SK-N-SH (cell line): ENCODE data around the gene MOCOS. TPM values are rescaled to one million over a fixed set of nuclear protein-coding genes. Genes with fewer than 3 reads are reported as not detected.

Experiments used
- CTCF ChIA-PET: fragments of 300-600, 350-600 bp; formaldehyde crosslinking; extraction: SDS; loops from one replicate; lab custom pipeline; 2021; lab: Yijun Ruan, JAX
- POLR2A ChIA-PET: fragments of 350-600 bp; sonication (Branson Sonifier 250); formaldehyde crosslinking; extraction: SDS; loops from one replicate; lab custom pipeline; 2020; ENCODE audit warnings: antibody characterized with exemption, inconsistent platforms; lab: Yijun Ruan, JAX
- DNase-seq: peaks from one replicate; pipeline ENCODE4 v3.0.0; 2012
- H2AFZ ChIP-seq: fragments of 200-600 bp; sonication (generic); 2 replicates; pipeline ENCODE4 v1.8.1; 2016; ENCODE audit warnings: antibody characterized with exemption, mild to moderate bottlenecking, low read depth
- H3F3A ChIP-seq: fragments of 200-600 bp; sonication (generic); replicated peaks from 2 replicates; pipeline ENCODE3; 2016; ENCODE audit warnings: antibody characterized with exemption, mild to moderate bottlenecking; ENCODE audit not compliant: insufficient read depth
- H3K27ac ChIP-seq, 2 experiments: fragments of 200-500 bp in 1 of 2; fragments of 200-600 bp in 1 of 2; sonication (Bioruptor generic) in 1 of 2; sonication (generic), shearing (Covaris generic) in 1 of 2; 2 replicates each; pipeline versions ENCODE4 v1.5.1 to v1.6.1; 2014 to 2016; ENCODE audit warnings: low read depth in 2 of 2, inconsistent platforms in 1 of 2, low read length in 1 of 2, mild to moderate bottlenecking in 1 of 2, mixed read lengths in 1 of 2
- H3K27me3 ChIP-seq: fragments of 200-600 bp; sonication (generic), shearing (Covaris generic); 2 replicates; pipeline ENCODE4 v1.6.1; 2016; ENCODE audit warnings: mixed run types; ENCODE audit not compliant: insufficient read depth
- H3K36me3 ChIP-seq, 2 experiments: fragments of 200-500 bp in 1 of 2; fragments of 200-600 bp in 1 of 2; sonication (Bioruptor generic) in 1 of 2; sonication (generic) in 1 of 2; replicated peaks in 1 of 2; 2 replicates each; pipeline versions ENCODE3 to v1.5.1; 2014 to 2016; ENCODE audit warnings: low read length in 1 of 2, mild to moderate bottlenecking in 1 of 2; ENCODE audit not compliant: insufficient read depth in 2 of 2, control insufficient read depth in 1 of 2
- H3K4me1 ChIP-seq, 2 experiments: fragments of 200-500 bp in 1 of 2; fragments of 200-600 bp in 1 of 2; sonication (Bioruptor generic) in 1 of 2; sonication (generic), shearing (Covaris generic) in 1 of 2; 2 replicates each; pipeline versions ENCODE4 v1.5.1 to v1.6.1; 2014 to 2016; ENCODE audit warnings: low read depth in 1 of 2, low read length in 1 of 2, mixed run types in 1 of 2; ENCODE audit not compliant: insufficient read depth in 2 of 2, control insufficient read depth in 1 of 2
- H3K4me2 ChIP-seq: fragments of 200-600 bp; sonication (generic), shearing (Covaris generic); 2 replicates; pipeline ENCODE4 v1.6.1; 2017; ENCODE audit warnings: mixed run types
- H3K4me3 ChIP-seq, 2 experiments: fragments of 200-500 bp in 1 of 2; fragments of 200-600 bp in 1 of 2; sonication (Bioruptor generic) in 1 of 2; sonication (generic), shearing (Covaris generic) in 1 of 2; 2 replicates each; pipeline versions ENCODE4 v1.5.1 to v1.8.1; 2014 to 2016; ENCODE audit warnings: low read depth in 2 of 2, inconsistent platforms in 1 of 2, low read length in 1 of 2, mild to moderate bottlenecking in 1 of 2, mixed read lengths in 1 of 2, moderate library complexity in 1 of 2
- H3K79me2 ChIP-seq: fragments of 200-600 bp; sonication (generic); 2 replicates; pipeline ENCODE4 v1.8.1; 2017; ENCODE audit warnings: mild to moderate bottlenecking; ENCODE audit not compliant: insufficient read depth
- H3K9ac ChIP-seq: fragments of 200-600 bp; sonication (generic); 2 replicates; pipeline ENCODE4 v1.6.1; 2017; ENCODE audit warnings: mixed run types
- H3K9me2 ChIP-seq: fragments of 200-600 bp; sonication (generic); 2 replicates; pipeline ENCODE4 v1.6.1; 2017; ENCODE audit warnings: mixed run types
- H3K9me3 ChIP-seq: fragments of 200-600 bp; sonication (generic); 2 replicates; pipeline ENCODE4 v1.6.1; 2017; ENCODE audit warnings: mixed run types, mild to moderate bottlenecking, moderate library complexity
- H4K20me1 ChIP-seq: fragments of 200-600 bp; sonication (generic); 2 replicates; pipeline ENCODE4 v1.6.1; 2017; ENCODE audit warnings: mild to moderate bottlenecking, mixed run types; ENCODE audit not compliant: insufficient read depth
- EP300 ChIP-seq, 2 experiments: IDR thresholded peaks; 2 replicates each; pipeline versions ENCODE4 v1.4.0 to v1.6.1; 2012; ENCODE audit warnings: borderline replicate concordance in 1 of 2, low read depth in 1 of 2, low read length in 1 of 2
- EZH2phosphoT487 ChIP-seq: fragments of 200-600 bp; sonication (generic); IDR thresholded peaks from 2 replicates; pipeline ENCODE4 v1.6.1; 2017; ENCODE audit warnings: low read depth, mixed run types, mild to moderate bottlenecking, antibody characterized with exemption, moderate library complexity, borderline replicate concordance
- FOSL2 ChIP-seq: IDR thresholded peaks from 2 replicates; pipeline ENCODE4 v1.4.0; 2012; ENCODE audit warnings: low read depth, mild to moderate bottlenecking, moderate library complexity, borderline replicate concordance
- FOXM1 ChIP-seq: IDR thresholded peaks from 2 replicates; pipeline ENCODE4 v1.4.0; 2012; ENCODE audit warnings: low read depth, mild to moderate bottlenecking
- MEF2A ChIP-seq: IDR thresholded peaks from 2 replicates; pipeline ENCODE4 v1.4.0; 2012; ENCODE audit warnings: low read depth, borderline replicate concordance
- POLR2AphosphoS5 ChIP-seq: IDR thresholded peaks from 2 replicates; pipeline ENCODE4 v1.6.1; 2012; ENCODE audit warnings: low read depth, low read length
- RXRA ChIP-seq: IDR thresholded peaks from 2 replicates; pipeline ENCODE4 v1.4.0; 2012; ENCODE audit warnings: low read depth, mild to moderate bottlenecking, borderline replicate concordance
- SIN3A ChIP-seq: IDR thresholded peaks from 2 replicates; pipeline ENCODE4 v1.6.1; 2012; ENCODE audit warnings: low read depth, mild to moderate bottlenecking, low read length, moderate library complexity, borderline replicate concordance
- SMC3 ChIP-seq: IDR thresholded peaks from 2 replicates; pipeline ENCODE4 v1.6.1; 2012; ENCODE audit warnings: low read depth, low read length, improper control_type of control experiment
- TEAD4 ChIP-seq: IDR thresholded peaks from 2 replicates; pipeline ENCODE4 v1.4.0; 2012; ENCODE audit warnings: mild to moderate bottlenecking, borderline replicate concordance; ENCODE audit not compliant: insufficient read depth
- YY1 ChIP-seq: IDR thresholded peaks from 2 replicates; pipeline ENCODE4 v1.4.0; 2012; ENCODE audit warnings: low read depth, mild to moderate bottlenecking
- WGBS: methylation state at CpG from one replicate; pipeline ENCODE4 v1.1.6; 2017; ENCODE audit warnings: low lambda C conversion rate; 5-methylcytosine and 5-hydroxymethylcytosine counted together
- polyA plus RNA-seq, 3 experiments: library from polyadenylated mRNA; depleted of rRNA; stranded (reverse); fragments of >200 nt; gene quantifications; 2 replicates each; pipeline ENCODE4 v1.2.3, GENCODE V29; 2012
- TF ChIP-seq, protein P1 (sequence below): IDR thresholded peaks from 2 replicates; pipeline ENCODE4 v1.6.1; 2012; ENCODE audit warnings: mild to moderate bottlenecking, low read depth, low read length, moderate library complexity
- TF ChIP-seq, protein P2 (sequence below): fragments of 150-350 bp; IDR thresholded peaks from 2 replicates; pipeline ENCODE4 v1.6.1; 2016; ENCODE audit warnings: mild to moderate bottlenecking, low read depth, low read length
- TF ChIP-seq, protein P3 (sequence below): IDR thresholded peaks from 2 replicates; pipeline ENCODE4 v1.4.0; 2012; ENCODE audit warnings: low read depth

MOCOS gene
- polyA plus RNA-seq, 1 of the 3 experiments (the other 2 are of a cell fraction), result 1.2 TPM

DNA sequence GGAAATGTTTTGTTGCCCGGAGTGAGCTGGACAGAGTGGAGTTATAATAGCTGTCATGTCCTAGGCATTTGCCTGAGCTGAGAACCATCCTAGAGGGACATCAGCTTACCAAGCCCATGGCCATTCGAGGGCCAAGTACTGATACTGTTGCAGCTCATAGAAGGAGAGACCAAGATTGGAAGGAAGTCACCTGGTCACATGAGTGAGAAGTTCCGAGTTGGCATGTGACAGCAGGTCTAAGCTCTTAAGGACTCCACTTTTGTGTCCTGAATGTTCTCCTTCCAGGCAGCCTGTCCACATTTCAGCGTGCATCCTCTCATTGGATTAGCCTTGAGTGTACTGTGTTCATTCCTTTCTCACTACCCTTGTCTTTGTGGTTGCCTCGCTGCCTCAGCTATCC, 114.6 kb downstream of the MOCOS start:
- CTCF ChIA-PET, result interaction anchor here (0.7 to 1.6 kb wide), 2 partner anchors 110 to 271 kb away, joined by 3 to 4 read pairs; no protein-coding TSS in a partner anchor
- peaks cover 10% of the 10 kb centered on the region; the same call in 1 of the 2 replicates for H3K27me3 ChIP-seq
- no peak overlapping the region for H3K9ac ChIP-seq
- POLR2A ChIA-PET, result no interaction called here
- H3K27ac ChIP-seq, result no peak overlapping the region
- 84% methylated on average over 5 of the region's 5 CpGs for WGBS
- peaks cover 7% of the 10 kb centered on the region; the same call in 1 of the 2 replicates for H3K79me2 ChIP-seq
- H3K4me1 ChIP-seq, result peaks cover 0 to 21% of the 10 kb centered on the region in 2 experiments; a peak in 2 of 4 replicates
- H3K9me2 ChIP-seq, result no peaks in the 10 kb centered on the region
- H3F3A ChIP-seq, result no peaks in the 10 kb centered on the region
- no peaks in the 10 kb centered on the region for H4K20me1 ChIP-seq
- no peak for DNase-seq
- H3K4me3 ChIP-seq, result 0 out of 4 replicates have a peak overlapping the region, but pooled peaks of 1 of the 2 experiments have one; percentile 5
- H3K4me2 ChIP-seq, result no peak overlapping the region
- H3K9me3 ChIP-seq, result no peaks in the 10 kb centered on the region
- no peak overlapping the region for H2AFZ ChIP-seq
- TF ChIP-seq POLR2AphosphoS5, result no peak
- no peak for TF ChIP-seq FOXM1
- TF ChIP-seq, protein P1, sequence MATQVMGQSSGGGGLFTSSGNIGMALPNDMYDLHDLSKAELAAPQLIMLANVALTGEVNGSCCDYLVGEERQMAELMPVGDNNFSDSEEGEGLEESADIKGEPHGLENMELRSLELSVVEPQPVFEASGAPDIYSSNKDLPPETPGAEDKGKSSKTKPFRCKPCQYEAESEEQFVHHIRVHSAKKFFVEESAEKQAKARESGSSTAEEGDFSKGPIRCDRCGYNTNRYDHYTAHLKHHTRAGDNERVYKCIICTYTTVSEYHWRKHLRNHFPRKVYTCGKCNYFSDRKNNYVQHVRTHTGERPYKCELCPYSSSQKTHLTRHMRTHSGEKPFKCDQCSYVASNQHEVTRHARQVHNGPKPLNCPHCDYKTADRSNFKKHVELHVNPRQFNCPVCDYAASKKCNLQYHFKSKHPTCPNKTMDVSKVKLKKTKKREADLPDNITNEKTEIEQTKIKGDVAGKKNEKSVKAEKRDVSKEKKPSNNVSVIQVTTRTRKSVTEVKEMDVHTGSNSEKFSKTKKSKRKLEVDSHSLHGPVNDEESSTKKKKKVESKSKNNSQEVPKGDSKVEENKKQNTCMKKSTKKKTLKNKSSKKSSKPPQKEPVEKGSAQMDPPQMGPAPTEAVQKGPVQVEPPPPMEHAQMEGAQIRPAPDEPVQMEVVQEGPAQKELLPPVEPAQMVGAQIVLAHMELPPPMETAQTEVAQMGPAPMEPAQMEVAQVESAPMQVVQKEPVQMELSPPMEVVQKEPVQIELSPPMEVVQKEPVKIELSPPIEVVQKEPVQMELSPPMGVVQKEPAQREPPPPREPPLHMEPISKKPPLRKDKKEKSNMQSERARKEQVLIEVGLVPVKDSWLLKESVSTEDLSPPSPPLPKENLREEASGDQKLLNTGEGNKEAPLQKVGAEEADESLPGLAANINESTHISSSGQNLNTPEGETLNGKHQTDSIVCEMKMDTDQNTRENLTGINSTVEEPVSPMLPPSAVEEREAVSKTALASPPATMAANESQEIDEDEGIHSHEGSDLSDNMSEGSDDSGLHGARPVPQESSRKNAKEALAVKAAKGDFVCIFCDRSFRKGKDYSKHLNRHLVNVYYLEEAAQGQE, result no peak
- no peak for TF ChIP-seq EP300 (IDR thresholded peaks at IDR 0.05; ENCODE audit: borderline replicate concordance in 1 of 2, low read depth in 1 of 2, low read length in 1 of 2)
- TF ChIP-seq MEF2A, result no peak
- no peak for TF ChIP-seq EZH2phosphoT487
- TF ChIP-seq, protein P2, sequence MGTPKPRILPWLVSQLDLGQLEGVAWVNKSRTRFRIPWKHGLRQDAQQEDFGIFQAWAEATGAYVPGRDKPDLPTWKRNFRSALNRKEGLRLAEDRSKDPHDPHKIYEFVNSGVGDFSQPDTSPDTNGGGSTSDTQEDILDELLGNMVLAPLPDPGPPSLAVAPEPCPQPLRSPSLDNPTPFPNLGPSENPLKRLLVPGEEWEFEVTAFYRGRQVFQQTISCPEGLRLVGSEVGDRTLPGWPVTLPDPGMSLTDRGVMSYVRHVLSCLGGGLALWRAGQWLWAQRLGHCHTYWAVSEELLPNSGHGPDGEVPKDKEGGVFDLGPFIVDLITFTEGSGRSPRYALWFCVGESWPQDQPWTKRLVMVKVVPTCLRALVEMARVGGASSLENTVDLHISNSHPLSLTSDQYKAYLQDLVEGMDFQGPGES, result no peak
- TF ChIP-seq RXRA, result no peak
- TF ChIP-seq TEAD4, result no peak
- TF ChIP-seq, protein P3, sequence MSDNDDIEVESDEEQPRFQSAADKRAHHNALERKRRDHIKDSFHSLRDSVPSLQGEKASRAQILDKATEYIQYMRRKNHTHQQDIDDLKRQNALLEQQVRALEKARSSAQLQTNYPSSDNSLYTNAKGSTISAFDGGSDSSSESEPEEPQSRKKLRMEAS, result no peak
- no peak for TF ChIP-seq YY1
- TF ChIP-seq SMC3, result no peak
- TF ChIP-seq SIN3A, result no peak
- no peak for TF ChIP-seq FOSL2
- H3K36me3 ChIP-seq, result no peaks in the 10 kb centered on the region
